GM18499 (cell line): Measurements from ENCODE around the gene OBSCN.

Source experiments
- ATAC-seq: cut with Tn5 transposase; IDR thresholded peaks from one replicate; pipeline ENCODE4 v1.9.1; 2021; ENCODE audit warnings: moderate number of reproducible peaks; ENCODE audit not compliant: insufficient read depth, unreplicated experiment

OBSCN gene

GRCh38 chr1:228337031-228337564 is 129.3 kb downstream of the OBSCN start:
- ATAC-seq = no peak

GRCh38 chr1:228337711-228338520 is 130.1 kb downstream of the OBSCN start:
- no peak for ATAC-seq

DNA sequence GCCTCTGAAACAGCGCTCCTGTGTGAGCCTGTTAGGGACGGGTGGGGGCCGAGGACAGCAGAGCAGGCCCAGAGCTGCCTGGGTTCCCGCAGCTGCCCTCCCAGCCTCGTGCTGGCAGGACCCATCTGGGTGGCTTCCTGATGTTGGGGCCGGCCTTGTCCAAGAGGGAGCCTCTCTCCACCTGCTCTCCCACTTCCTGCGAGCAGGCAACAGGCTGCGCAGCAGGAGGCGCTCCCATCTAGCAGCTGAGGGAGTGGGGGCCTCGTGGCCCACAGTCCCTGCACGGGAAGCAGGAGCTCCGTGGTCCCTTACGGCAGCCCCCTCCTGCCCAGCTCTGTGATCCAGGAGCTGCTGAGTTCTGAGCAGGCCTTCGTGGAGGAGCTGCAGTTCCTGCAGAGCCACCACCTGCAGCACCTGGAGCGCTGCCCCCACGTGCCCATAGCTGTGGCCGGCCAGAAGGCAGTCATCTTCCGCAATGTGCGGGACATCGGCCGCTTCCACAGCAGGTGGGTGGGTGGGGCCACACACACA is 130.7 kb downstream of the OBSCN start:
- ATAC-seq = no peak

GRCh38 chr1:228339059-228339704 is 131.3 kb downstream of the OBSCN start:
- no peak for ATAC-seq

- ATAC-seq = no peak
These were observed 132.2 kb downstream of the OBSCN start for GRCh38 chr1:228339766-228340685.

- no peak for ATAC-seq
These were observed 133.0 kb downstream of the OBSCN start for GRCh38 chr1:228340686-228341449.

DNA sequence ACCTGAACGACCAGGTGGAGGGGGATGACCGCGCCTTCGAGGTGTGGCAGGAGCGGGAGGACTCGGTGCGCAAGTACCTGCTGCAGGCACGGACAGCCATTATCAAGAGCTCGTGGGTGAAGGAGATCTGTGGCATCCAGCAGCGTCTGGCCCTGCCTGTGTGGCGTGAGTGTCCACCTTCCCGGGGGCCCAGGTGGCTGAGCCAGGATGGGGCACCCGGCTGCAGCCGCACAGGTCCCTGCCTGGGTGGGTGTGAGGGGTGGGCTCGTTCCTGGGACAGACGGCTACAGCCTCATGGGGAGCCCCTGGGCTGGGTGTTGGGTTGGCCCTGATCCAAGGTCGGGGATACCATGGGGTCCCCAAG is 133.6 kb downstream of the OBSCN start:
- no peak for ATAC-seq

DNA sequence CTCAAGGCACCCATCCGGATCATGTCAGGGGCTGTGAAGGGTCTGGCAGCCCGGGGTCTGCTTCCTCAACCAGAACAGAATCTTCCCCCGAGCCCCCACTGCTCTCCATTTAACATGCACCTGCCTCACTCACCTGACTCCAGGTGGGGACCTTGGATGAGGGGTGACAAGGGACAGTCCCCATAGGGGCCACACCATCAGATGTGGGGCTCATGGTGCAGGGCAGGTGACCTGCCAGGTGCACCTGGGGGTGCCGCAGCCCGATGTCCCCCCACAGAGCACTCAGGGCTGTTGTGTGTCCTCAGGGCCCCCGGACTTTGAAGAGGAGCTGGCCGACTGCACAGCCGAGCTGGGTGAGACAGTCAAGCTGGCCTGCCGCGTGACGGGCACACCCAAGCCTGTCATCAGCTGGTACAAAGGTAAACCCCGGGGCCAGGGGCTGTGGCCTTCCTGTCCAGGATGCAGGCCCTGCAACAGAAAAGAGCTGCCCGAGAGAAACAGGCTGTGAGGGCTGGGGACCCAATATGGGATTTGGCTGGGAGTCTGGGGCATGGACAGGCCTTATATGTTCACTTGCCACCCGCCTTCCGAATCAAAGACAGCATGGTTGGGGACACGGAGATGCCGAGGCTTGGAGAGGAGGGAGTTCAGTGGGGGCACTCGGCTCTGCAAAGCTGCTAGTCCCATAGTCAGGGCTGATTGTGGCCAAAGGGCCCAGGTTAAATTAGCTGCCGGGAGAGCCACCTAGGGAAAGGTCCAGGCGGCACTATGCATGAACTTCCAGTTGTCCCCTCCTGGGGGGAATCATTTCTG is 134.2 kb downstream of the OBSCN start:
- no peak for ATAC-seq

DNA sequence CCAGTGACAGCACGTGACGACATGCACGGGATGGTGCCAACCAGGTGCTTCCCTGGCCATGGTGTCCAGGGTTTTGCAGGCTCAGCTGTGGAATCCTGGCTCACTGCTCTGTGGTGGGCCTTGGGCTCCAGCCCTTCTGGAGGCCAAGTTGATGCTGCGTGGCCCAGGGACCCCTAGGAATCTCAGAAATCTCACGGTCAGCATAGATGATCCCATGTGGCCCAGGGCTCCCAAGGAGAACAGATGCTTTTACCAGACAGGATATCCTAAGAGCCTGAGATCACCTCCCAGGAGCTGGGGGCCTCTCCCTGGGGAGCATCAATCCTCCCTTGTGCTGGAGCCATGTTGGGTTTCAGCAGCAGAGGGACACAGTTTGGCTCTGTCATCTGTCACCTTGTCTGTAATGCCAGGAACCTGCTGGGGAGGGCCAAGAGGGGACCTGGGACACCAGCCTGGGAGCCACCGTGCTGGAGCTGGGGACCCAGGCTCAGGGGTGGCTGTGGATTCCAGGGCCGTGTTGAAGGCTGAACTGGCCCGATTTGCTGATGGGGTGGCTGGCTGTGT is 134.9 kb downstream of the OBSCN start:
- no peak for ATAC-seq

DNA sequence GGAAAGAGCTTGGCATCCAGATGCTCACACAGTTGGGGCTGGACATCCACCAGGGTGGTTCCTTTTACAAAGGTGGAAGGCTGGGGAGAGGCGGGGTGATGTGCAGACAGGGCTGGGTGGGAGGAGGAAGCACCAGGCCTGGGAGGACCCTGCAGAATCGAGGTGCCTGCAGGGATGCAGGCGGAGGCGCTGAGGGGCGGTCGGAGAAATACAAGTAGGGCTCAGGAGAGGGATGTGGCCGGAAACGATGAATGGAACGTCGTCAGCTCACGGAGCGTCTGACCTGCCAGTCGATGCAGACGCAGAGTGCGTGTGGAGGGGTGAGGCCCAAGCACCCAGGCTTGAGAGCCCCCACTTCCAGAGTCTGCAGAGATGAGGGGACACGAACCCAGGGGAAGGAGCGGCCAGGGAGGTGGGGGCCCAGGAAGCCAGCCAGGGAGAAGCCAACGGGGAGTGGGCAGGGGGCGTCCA is 135.4 kb downstream of the OBSCN start:
- ATAC-seq = no peak

GRCh38 chr1:228344631-228345072 is 136.8 kb downstream of the OBSCN start:
- no peak for ATAC-seq

GRCh38 chr1:228345201-228345930 is 137.5 kb downstream of the OBSCN start:
- no peak for ATAC-seq

GRCh38 chr1:228346731-228347130 is 138.9 kb downstream of the OBSCN start:
- no peak for ATAC-seq

- ATAC-seq = no peak
These were observed 139.3 kb downstream of the OBSCN start for GRCh38 chr1:228347181-228347580.

GRCh38 chr1:228348708-228349467 is 141.0 kb downstream of the OBSCN start:
- ATAC-seq = no peak

DNA sequence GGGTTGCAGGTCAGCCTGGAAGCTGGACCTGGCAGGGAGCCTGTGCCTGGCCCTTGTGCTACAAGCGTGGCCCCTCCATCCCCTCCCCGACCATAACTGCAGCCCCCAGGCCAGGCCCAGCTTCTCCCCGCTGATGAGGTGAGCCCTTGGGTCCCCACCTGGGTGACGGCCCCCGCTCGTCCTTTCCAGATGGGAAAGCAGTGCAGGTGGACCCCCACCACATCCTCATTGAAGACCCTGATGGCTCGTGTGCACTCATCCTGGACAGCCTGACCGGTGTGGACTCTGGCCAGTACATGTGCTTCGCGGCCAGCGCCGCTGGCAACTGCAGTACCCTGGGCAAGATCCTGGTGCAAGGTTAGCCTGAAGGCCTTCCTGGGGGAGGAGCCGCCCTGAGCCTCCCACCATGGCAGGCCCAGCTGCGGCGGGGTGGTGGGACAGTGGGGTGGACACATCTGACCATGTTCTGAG is 141.9 kb downstream of the OBSCN start:
- no peak for ATAC-seq
